GM23248 (cell line): Measurements from ENCODE around the gene MRPL32. TPM values are rescaled to one million over a fixed set of nuclear protein-coding genes. Genes with fewer than 3 reads are reported as not detected.

Experiments
- DNase-seq: peaks from one replicate; pipeline ENCODE4 v3.0.0-alpha.2; 2015
- H2AFZ ChIP-seq: fragments of 200-600 bp; sonication (generic); 2 replicates; pipeline ENCODE4 v1.6.1; 2016; ENCODE audit warnings: antibody characterized with exemption
- H3F3A ChIP-seq: fragments of 200-600 bp; sonication (generic); 2 replicates; pipeline ENCODE4 v1.6.1; 2016; ENCODE audit warnings: mild to moderate bottlenecking, antibody characterized with exemption, mixed run types; ENCODE audit not compliant: insufficient read depth
- H3K27ac ChIP-seq: fragments of 200-600 bp; sonication (generic); 2 replicates; pipeline ENCODE4 v1.5.1; 2016; ENCODE audit warnings: mild to moderate bottlenecking
- H3K27me3 ChIP-seq: fragments of 200-600 bp; sonication (generic); replicated peaks from 2 replicates; pipeline ENCODE4 v1.6.1; 2016; ENCODE audit warnings: mild to moderate bottlenecking; ENCODE audit not compliant: insufficient read depth
- H3K36me3 ChIP-seq: fragments of 200-600 bp; sonication (generic); 2 replicates; pipeline ENCODE4 v1.6.1; 2016; ENCODE audit warnings: low read depth, mild to moderate bottlenecking
- H3K4me1 ChIP-seq: fragments of 200-600 bp; sonication (generic); 2 replicates; pipeline ENCODE4 v1.6.1; 2016; ENCODE audit warnings: mild to moderate bottlenecking; ENCODE audit not compliant: insufficient read depth
- H3K4me2 ChIP-seq: fragments of 200-600 bp; sonication (generic); one replicate; pipeline ENCODE4 v1.6.1; 2016; ENCODE audit warnings: mild to moderate bottlenecking; ENCODE audit not compliant: unreplicated experiment
- H3K4me3 ChIP-seq: fragments of 200-600 bp; sonication (generic); 2 replicates; pipeline ENCODE4 v1.5.1; 2016; ENCODE audit warnings: mild to moderate bottlenecking
- H3K79me2 ChIP-seq: fragments of 200-600 bp; sonication (generic); 2 replicates; pipeline ENCODE4 v1.6.1; 2016; ENCODE audit warnings: mild to moderate bottlenecking; ENCODE audit not compliant: insufficient read depth
- H3K9ac ChIP-seq: fragments of 200-600 bp; sonication (generic); 2 replicates; pipeline ENCODE4 v1.6.1; 2016; ENCODE audit warnings: mild to moderate bottlenecking
- H3K9me2 ChIP-seq: fragments of 200-600 bp; sonication (generic); 2 replicates; pipeline ENCODE4 v1.6.1; 2016; ENCODE audit warnings: mixed run types, mild to moderate bottlenecking, moderate library complexity; ENCODE audit not compliant: insufficient read depth
- H3K9me3 ChIP-seq: fragments of 200-600 bp; sonication (generic); one replicate; pipeline ENCODE4 v1.6.1; 2017; ENCODE audit warnings: low read depth
- H4K20me1 ChIP-seq: fragments of 200-600 bp; sonication (generic); 2 replicates; pipeline ENCODE4 v1.6.0; 2016; ENCODE audit not compliant: insufficient read depth
- EZH2 ChIP-seq: fragments of 200-600 bp; sonication (generic); IDR thresholded peaks from 2 replicates; pipeline ENCODE4 v1.6.1; 2018; ENCODE audit warnings: antibody characterized with exemption, mild to moderate bottlenecking; ENCODE audit not compliant: insufficient read depth, poor library complexity, severe bottlenecking
- EZH2phosphoT487 ChIP-seq: fragments of 200-600 bp; sonication (generic); IDR thresholded peaks from 2 replicates; pipeline ENCODE4 v1.6.1; 2018; ENCODE audit warnings: antibody characterized with exemption, moderate library complexity, mild to moderate bottlenecking, low read depth; ENCODE audit not compliant: insufficient read depth
- WGBS, 2 experiments: methylation state at CpG; one replicate each; pipeline ENCODE4 v1.1.6; 2015 to 2017; ENCODE audit warnings: low lambda C conversion rate in 2 of 2, low coverage in 1 of 2; ENCODE audit errors: missing lambda C conversion rate in 2 of 2; 5-methylcytosine and 5-hydroxymethylcytosine counted together
- in situ Hi-C: fragments of 300-500 bp; cut with MboI; formaldehyde crosslinking; loops from 2 replicates; pipeline ENCODE4 v1.15.0; 2020
- polyA plus RNA-seq: library from polyadenylated mRNA; unstranded; fragments of >200 nt; fragmentation: Nextera tagmentation; extraction: Ambion mirVana; gene quantifications from 2 replicates; pipeline ENCODE4 v1.2.1, GENCODE V29; 2016
- total RNA-seq: library from RNA; depleted of rRNA; stranded (reverse); fragments of >200 nt; shearing (Covaris generic); gene quantifications from 2 replicates; pipeline ENCODE4 v1.2.3, GENCODE V29; 2014

Gene MRPL32
- total and polyA plus RNA-seq, 2 experiments from 2014 or later, result 45.3 to 76.3 TPM

DNA sequence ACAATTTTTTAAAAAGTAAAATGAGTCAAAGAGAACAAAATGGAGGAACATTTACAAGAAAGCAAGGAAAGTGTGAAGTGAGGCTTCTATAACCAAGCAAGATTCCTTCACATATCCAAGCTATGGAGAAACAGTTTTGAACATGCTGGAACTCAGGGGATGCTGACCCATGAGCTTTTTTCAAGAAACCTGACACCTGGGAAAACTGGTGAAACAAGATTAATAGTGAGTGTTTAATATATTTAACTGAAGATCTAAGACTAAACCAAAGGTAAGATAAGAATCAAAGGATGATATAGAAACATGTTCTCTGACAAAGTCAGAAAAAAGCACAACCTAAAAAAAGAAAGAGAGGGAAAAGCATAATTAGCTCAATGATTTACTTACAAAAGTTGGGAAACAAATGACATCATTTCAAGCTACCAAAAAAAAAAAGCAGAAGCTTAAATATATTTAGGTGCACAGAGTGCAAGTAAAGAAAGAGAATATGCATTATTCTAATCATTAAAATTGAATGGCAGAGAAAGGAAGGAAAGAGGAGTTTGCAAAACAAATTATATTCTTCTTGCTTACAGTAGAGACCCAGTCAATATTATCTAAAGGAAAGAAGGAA lies 45.2 kb upstream of the MRPL32 start:
- peaks cover 6% of the 10 kb centered on the region; the same call in 1 of the 2 replicates for H3F3A ChIP-seq
- no peaks in the 10 kb centered on the region for H3K27me3 ChIP-seq
- no peaks in the 10 kb centered on the region for H4K20me1 ChIP-seq
- H3K4me2 ChIP-seq, result no peak overlapping the region
- H3K9ac ChIP-seq, result no peak overlapping the region
- H3K9me3 ChIP-seq, result no peaks in the 10 kb centered on the region
- H3K4me1 ChIP-seq, result peaks cover 6% of the 10 kb centered on the region; the same call in 1 of the 2 replicates
- no peak overlapping the region for H2AFZ ChIP-seq
- TF ChIP-seq EZH2 (no peak), EZH2phosphoT487 (no peak)
- no peak overlapping the region for H3K27ac ChIP-seq
- no peaks in the 10 kb centered on the region for H3K36me3 ChIP-seq
- no peak overlapping the region for H3K4me3 ChIP-seq
- in situ Hi-C loops, result no loop called here
- no peak for DNase-seq
- H3K79me2 ChIP-seq, result no peaks in the 10 kb centered on the region
- H3K9me2 ChIP-seq, result no peaks in the 10 kb centered on the region

DNA sequence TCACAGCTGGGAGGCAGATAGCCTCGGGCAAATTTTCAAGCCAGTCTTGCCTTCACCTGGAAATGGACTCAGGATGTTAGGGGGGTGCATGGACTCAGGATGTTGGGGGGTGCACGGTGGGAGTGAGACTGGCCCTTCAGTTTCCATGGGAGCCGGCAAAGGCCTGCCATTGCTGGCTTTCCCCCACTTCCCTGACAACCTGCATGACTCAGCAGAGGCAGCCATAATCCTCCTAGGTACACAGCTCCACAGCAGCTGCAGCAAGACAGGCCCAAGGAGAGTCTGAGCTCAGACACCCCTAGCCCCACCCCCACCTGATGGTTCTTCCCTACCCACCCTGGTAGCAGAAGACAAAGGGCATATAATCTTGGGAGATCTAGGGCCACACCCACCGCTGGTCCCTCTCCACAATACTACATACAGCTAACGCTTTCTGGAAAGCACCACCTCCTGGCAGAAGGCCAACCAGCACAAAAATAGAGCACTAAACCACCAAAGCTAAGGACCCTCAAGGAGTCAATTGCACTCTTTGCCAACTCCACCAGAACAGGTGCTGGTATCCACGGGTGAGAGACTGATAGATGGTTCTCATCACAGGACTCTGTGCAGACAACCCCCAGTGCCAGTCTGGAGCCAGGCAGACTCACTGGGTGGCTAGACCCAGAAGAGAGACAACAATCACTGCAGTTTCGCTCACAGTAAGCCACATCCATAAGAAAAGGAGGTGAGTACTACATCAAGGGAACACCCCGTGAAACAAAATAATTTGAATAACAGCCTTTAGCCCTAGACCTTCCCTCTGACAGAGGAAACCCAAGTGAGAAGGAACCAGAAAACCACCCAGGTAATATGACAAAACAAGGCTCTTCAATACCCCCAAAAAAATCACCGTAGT lies 38.6 kb upstream of the MRPL32 start:
- no peaks in the 10 kb centered on the region for H3K9me3 ChIP-seq
- no peaks in the 10 kb centered on the region for H3F3A ChIP-seq
- no peaks in the 10 kb centered on the region for H3K79me2 ChIP-seq
- H3K4me3 ChIP-seq, result no peak overlapping the region
- no peak overlapping the region for H3K9ac ChIP-seq
- H3K9me2 ChIP-seq, result no peaks in the 10 kb centered on the region
- H2AFZ ChIP-seq, result no peak overlapping the region
- in situ Hi-C loops, result no loop called here
- no peak overlapping the region for H3K4me2 ChIP-seq
- no peaks in the 10 kb centered on the region for H3K27me3 ChIP-seq
- H4K20me1 ChIP-seq, result no peaks in the 10 kb centered on the region
- peaks cover 6% of the 10 kb centered on the region; the same call in 1 of the 2 replicates for H3K4me1 ChIP-seq
- WGBS, 2 experiments, result 77 to 83% methylated on average over 9 of the region's 9 CpGs
- H3K36me3 ChIP-seq, result no peaks in the 10 kb centered on the region
- H3K27ac ChIP-seq, result no peak overlapping the region
- no peak for TF ChIP-seq EZH2phosphoT487
- TF ChIP-seq EZH2, result no peak
- DNase-seq, result no peak

DNA sequence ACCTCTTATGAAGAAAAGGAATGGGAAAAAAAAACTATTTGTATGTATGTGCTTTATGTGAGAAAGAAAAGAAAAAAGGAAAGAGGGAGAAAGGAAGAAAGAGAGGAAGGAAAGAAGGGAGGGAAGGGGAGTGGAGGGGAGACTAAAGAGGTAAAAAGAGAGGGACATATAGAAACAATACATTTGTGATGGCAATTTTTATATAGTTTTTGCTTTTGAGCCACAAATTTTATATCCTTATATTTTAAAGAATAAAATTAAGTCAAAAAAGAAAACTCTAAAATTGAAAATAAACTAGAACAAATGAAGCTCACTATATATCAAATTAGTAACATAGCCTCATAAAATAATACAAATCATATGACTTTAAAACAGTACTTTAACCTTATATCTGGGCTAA lies 31.3 kb upstream of the MRPL32 start:
- no peaks in the 10 kb centered on the region for H3F3A ChIP-seq
- no peak overlapping the region for H3K27ac ChIP-seq
- no peak overlapping the region for H3K4me2 ChIP-seq
- no peaks in the 10 kb centered on the region for H4K20me1 ChIP-seq
- TF ChIP-seq EZH2phosphoT487 (no peak), EZH2 (no peak)
- no peak overlapping the region for H3K4me3 ChIP-seq
- no peak overlapping the region for H3K9ac ChIP-seq
- no peak for DNase-seq
- in situ Hi-C loops, result no loop called here
- no peaks in the 10 kb centered on the region for H3K9me3 ChIP-seq
- no peaks in the 10 kb centered on the region for H3K9me2 ChIP-seq
- H3K36me3 ChIP-seq, result no peaks in the 10 kb centered on the region
- H3K4me1 ChIP-seq, result no peaks in the 10 kb centered on the region
- H2AFZ ChIP-seq, result no peak overlapping the region
- no peaks in the 10 kb centered on the region for H3K27me3 ChIP-seq
- no peaks in the 10 kb centered on the region for H3K79me2 ChIP-seq

DNA sequence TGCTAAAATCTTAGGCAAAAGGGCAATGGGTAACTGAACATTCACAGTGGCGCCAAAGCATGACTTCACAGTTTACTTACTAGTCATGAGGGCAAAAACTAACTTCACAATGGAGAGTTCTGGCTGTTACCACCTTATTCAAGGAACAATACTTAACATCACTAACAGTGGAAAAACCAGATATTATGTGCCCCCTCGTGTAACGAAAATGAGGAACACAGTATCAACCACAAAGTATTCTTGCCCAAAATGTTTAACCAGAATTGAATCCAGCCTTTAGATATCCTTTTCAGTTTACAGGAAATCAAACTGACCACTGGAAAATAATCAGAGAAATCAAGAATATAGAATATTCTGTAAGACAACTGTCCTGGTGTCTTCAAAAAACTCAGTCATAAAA lies 29.8 kb upstream of the MRPL32 start:
- Histone ChIP-seq H3F3A (no peaks in the 10 kb centered on the region), H3K9ac (no peak overlapping the region), H3K4me1 (no peaks in the 10 kb centered on the region), H3K79me2 (no peaks in the 10 kb centered on the region), H2AFZ (no peak overlapping the region), H3K4me3 (no peak overlapping the region), H3K4me2 (no peak overlapping the region), H4K20me1 (no peaks in the 10 kb centered on the region), H3K36me3 (no peaks in the 10 kb centered on the region), H3K9me3 (no peaks in the 10 kb centered on the region), H3K27me3 (no peaks in the 10 kb centered on the region), H3K27ac (no peak overlapping the region), H3K9me2 (no peaks in the 10 kb centered on the region)
- no peak for DNase-seq
- no peak for TF ChIP-seq EZH2
- no peak for TF ChIP-seq EZH2phosphoT487
- 75 to 85% methylated on average over 3 of the region's 3 CpGs for WGBS, 2 experiments
- in situ Hi-C loops, result no loop called here
